Gastroesophageal sphincter (tissue), 4 donors: ENCODE data around the gene AUTS2. TPM values are rescaled to one million over a fixed set of nuclear protein-coding genes. Genes with fewer than 3 reads are reported as not detected.

Source experiments
- ATAC-seq: fragments of 150-250 bp; one replicate; pipeline ENCODE4 v1.9.1; 2016; ENCODE audit warnings: mild to moderate bottlenecking, moderate library complexity
- H3K27ac ChIP-seq, 4 donors: fragments of 200-600 bp; sonication (generic) in 3 of 4; 1 replicate in 3 of 4; 2 replicates in 1 of 4; pipeline ENCODE4 v1.5.1; 2016 to 2019
- H3K27me3 ChIP-seq: fragments of 200-600 bp; sonication (generic); one replicate; pipeline ENCODE4 v1.5.1; 2019
- H3K36me3 ChIP-seq, 2 donors: fragments of 200-600 bp; sonication (generic); one replicate each; pipeline ENCODE4 v1.5.1; 2019; ENCODE audit warnings: control low read depth in 1 of 2
- H3K4me1 ChIP-seq, 3 donors: fragments of 200-600 bp; sonication (generic); 1 replicate in 2 of 3; 2 replicates in 1 of 3; pipeline ENCODE4 v1.5.1; 2016 to 2019; ENCODE audit warnings: control low read depth in 2 of 3
- H3K4me3 ChIP-seq, 2 donors: fragments of 200-600 bp; sonication (generic); one replicate each; pipeline ENCODE4 v1.5.1; 2019; ENCODE audit warnings: mild to moderate bottlenecking in 1 of 2, moderate library complexity in 1 of 2
- H3K9me3 ChIP-seq, 3 donors: fragments of 200-600 bp; sonication (generic); one replicate each; pipeline ENCODE4 v1.5.1; 2017 to 2019; ENCODE audit warnings: control low read depth in 2 of 3
- CTCF ChIP-seq, 4 experiments: fragments of 200-600 bp in 2 of 4; fragments of 450-650 bp in 2 of 4; sonication (generic) in 1 of 4; IDR thresholded peaks; one replicate each; pipeline ENCODE4 v1.5.1; 2017 to 2019; ENCODE audit warnings: antibody characterized with exemption in 4 of 4, mild to moderate bottlenecking in 2 of 4, moderate library complexity in 2 of 4
- EP300 ChIP-seq: sonication (generic); formaldehyde crosslinking; IDR thresholded peaks from one replicate; pipeline ENCODE4 v1.6.1; 2017; ENCODE audit warnings: antibody characterized with exemption, mild to moderate bottlenecking
- POLR2A ChIP-seq, 2 donors: fragments of 450-650 bp; IDR thresholded peaks; one replicate each; pipeline ENCODE4 v1.6.1; 2017; ENCODE audit warnings: antibody characterized with exemption in 2 of 2, mild to moderate bottlenecking in 2 of 2, moderate library complexity in 1 of 2
- POLR2AphosphoS5 ChIP-seq: sonication (generic); formaldehyde crosslinking; IDR thresholded peaks from one replicate; pipeline ENCODE4 v1.6.1; 2017; ENCODE audit warnings: antibody characterized with exemption
- WGBS, 2 donors: methylation state at CpG; one replicate each; pipeline ENCODE4 v1.1.5; 2018; ENCODE audit warnings: low coverage in 1 of 2; 5-methylcytosine and 5-hydroxymethylcytosine counted together
- total RNA-seq, 4 donors: library from RNA; depleted of rRNA; stranded (reverse); fragments of >200 nt; gene quantifications; one replicate each; pipeline ENCODE4 v1.1.0, GENCODE V29; 2016

The AUTS2 gene
- total RNA-seq, 4 donors from 2014 or later: 12.2 to 48.7 (median 44.1) TPM

- Histone ChIP-seq H3K27me3 (no peaks in the 10 kb centered on the region), H3K4me3 (no peak overlapping the region), H3K4me1 (peaks cover 3 to 33% (median 4%) of the 10 kb centered on the region in 3 donors), H3K36me3 (no peaks in the 10 kb centered on the region), H3K27ac (no peak overlapping the region), H3K9me3 (no peaks in the 10 kb centered on the region)
- no peak for ATAC-seq
- no peak for TF ChIP-seq POLR2AphosphoS5
- TF ChIP-seq CTCF (IDR thresholded peaks at IDR 0.05): no peak
- TF ChIP-seq POLR2A (IDR thresholded peaks at IDR 0.05): no peak
- TF ChIP-seq EP300: no peak
- WGBS, 2 donors: 56 to 59% methylated on average over 2 of the region's 2 CpGs
Measured at GRCh38 chr7:69622014-69622835, 23.9 kb downstream of the AUTS2 start.

GRCh38 chr7:69622960-69623359, 24.7 kb downstream of the AUTS2 start:
- TF ChIP-seq POLR2AphosphoS5 (no peak), CTCF (IDR thresholded peaks at IDR 0.05) (no peak), EP300 (no peak), POLR2A (IDR thresholded peaks at IDR 0.05) (no peak)
- Histone ChIP-seq H3K4me1 (peaks cover 3 to 33% (median 4%) of the 10 kb centered on the region in 3 donors), H3K27ac (no peak overlapping the region), H3K36me3 (no peaks in the 10 kb centered on the region), H3K9me3 (no peaks in the 10 kb centered on the region), H3K4me3 (no peak overlapping the region), H3K27me3 (no peaks in the 10 kb centered on the region)
- no peak for ATAC-seq
- WGBS, 2 donors: 39 to 65% methylated on average over 2 to 3 of the region's 3 CpGs

- H3K27ac ChIP-seq: no peak overlapping the region
- no peaks in the 10 kb centered on the region for H3K27me3 ChIP-seq
- 70 to 80% methylated on average over 1 to 8 of the region's 8 CpGs for WGBS, 2 donors
- no peak for TF ChIP-seq EP300
- no peak for TF ChIP-seq CTCF (IDR thresholded peaks at IDR 0.05)
- no peak for TF ChIP-seq POLR2AphosphoS5
- no peak for TF ChIP-seq POLR2A (IDR thresholded peaks at IDR 0.05)
- peaks cover 3 to 31% (median 4%) of the 10 kb centered on the region in 3 donors for H3K4me1 ChIP-seq
- H3K9me3 ChIP-seq: no peaks in the 10 kb centered on the region
- ATAC-seq: no peak
- no peak overlapping the region for H3K4me3 ChIP-seq
- H3K36me3 ChIP-seq: no peaks in the 10 kb centered on the region
Measured at GRCh38 chr7:69624435-69625230, 26.4 kb downstream of the AUTS2 start.

GRCh38 chr7:69625238-69625637, 27.0 kb downstream of the AUTS2 start:
- peaks cover 3 to 30% (median 4%) of the 10 kb centered on the region in 3 donors for H3K4me1 ChIP-seq
- no peak overlapping the region for H3K4me3 ChIP-seq
- no peaks in the 10 kb centered on the region for H3K9me3 ChIP-seq
- no peaks in the 10 kb centered on the region for H3K36me3 ChIP-seq
- TF ChIP-seq POLR2AphosphoS5 (no peak), CTCF (IDR thresholded peaks at IDR 0.05) (no peak), POLR2A (IDR thresholded peaks at IDR 0.05) (no peak), EP300 (no peak)
- H3K27ac ChIP-seq: no peak overlapping the region
- WGBS, 2 donors: 89 to 100% methylated on average over 5 to 6 of the region's 6 CpGs
- no peak for ATAC-seq
- H3K27me3 ChIP-seq: no peaks in the 10 kb centered on the region
